NCI-H1417 (cell line): Measurements from ENCODE around the gene TIMP3.
"Not testable (repeated sequence)": the region's sequence is repeated elsewhere in the genome, so short reads cannot be mapped to it uniquely, and the experiment has no call there.

Source experiments
- DNase-seq, 3 experiments: peaks; one replicate each; lab custom pipeline; 2025; lab: John Stamatoyannopoulos, UW

Gene TIMP3

GRCh38 chr22:32855045-32855756 is 53.7 kb downstream of the TIMP3 start:
- DNase-seq, result no peak

- DNase-seq, result peak in 1 of 3 experiments; percentile 68
Measured at GRCh38 chr22:32858121-32858703, 56.7 kb downstream of the TIMP3 start.

- no peak for DNase-seq
Measured at GRCh38 chr22:32858957-32859356, 57.5 kb downstream of the TIMP3 start.

GRCh38 chr22:32859743-32860142 is 58.2 kb downstream of the TIMP3 start:
- DNase-seq, result no peak

GRCh38 chr22:32861330-32861729 is 59.8 kb downstream of the TIMP3 start:
- no peak for DNase-seq

- DNase-seq, result no peak
Measured at GRCh38 chr22:32862083-32862482, 60.6 kb downstream of the TIMP3 start.

GRCh38 chr22:32862936-32863661 is 61.6 kb downstream of the TIMP3 start:
- DNase-seq, result no peak

GRCh38 chr22:32864041-32864440 is 62.5 kb downstream of the TIMP3 start:
- no peak for DNase-seq

- DNase-seq, result no peak
Measured at GRCh38 chr22:32864596-32864995, 63.1 kb downstream of the TIMP3 start.

- DNase-seq, result no peak
Measured at GRCh38 chr22:32866953-32867352, 65.4 kb downstream of the TIMP3 start.

GRCh38 chr22:32868946-32869345 is 67.4 kb downstream of the TIMP3 start:
- no peak for DNase-seq

GRCh38 chr22:32870474-32870873 is 69.0 kb downstream of the TIMP3 start:
- DNase-seq, result no peak

GRCh38 chr22:32873604-32874003 is 72.1 kb downstream of the TIMP3 start:
- not testable (repeated sequence) for DNase-seq

GRCh38 chr22:32874385-32874784 is 72.9 kb downstream of the TIMP3 start:
- no peak for DNase-seq

GRCh38 chr22:32874976-32875375 is 73.5 kb downstream of the TIMP3 start:
- DNase-seq, result no peak

GRCh38 chr22:32876516-32876915 is 75.0 kb downstream of the TIMP3 start:
- no peak for DNase-seq

GRCh38 chr22:32877196-32877595 is 75.7 kb downstream of the TIMP3 start:
- no peak for DNase-seq

GRCh38 chr22:32879550-32879949 is 78.0 kb downstream of the TIMP3 start:
- no peak for DNase-seq

GRCh38 chr22:32880061-32880460 is 78.6 kb downstream of the TIMP3 start:
- no peak for DNase-seq

- DNase-seq, result peak in 1 of 3 experiments; percentile 22
Measured at GRCh38 chr22:32880505-32880892, 79.0 kb downstream of the TIMP3 start.

GRCh38 chr22:32880893-32881596 is 79.5 kb downstream of the TIMP3 start:
- peak; percentile 36 to 67 (median 46) for DNase-seq

GRCh38 chr22:32882360-32882755 is 80.9 kb downstream of the TIMP3 start:
- DNase-seq, result no peak
